Activated naive CD4-positive, alpha-beta T cell treated with anti-CD3 and anti-CD28 coated beads for 36 hours (primary cell): ENCODE data around the gene KIAA1549. TPM values are rescaled to one million over a fixed set of nuclear protein-coding genes. Genes with fewer than 3 reads are reported as not detected.

ENCODE experiments used
- CTCF ChIA-PET: fragments of 350-600 bp; sonication (Branson Sonifier 250); formaldehyde crosslinking; loops from one replicate; lab custom pipeline; 2021; ENCODE audit warnings: antibody characterized with exemption; lab: Charles Lee
- DNase-seq: peaks from one replicate; pipeline ENCODE4 v3.0.0-alpha.2; 2020
- H3K27ac Mint-ChIP-seq: one replicate; pipeline ENCODE4 v1.8.0; 2021; ENCODE audit warnings: mild to moderate bottlenecking, mixed read lengths
- H3K27me3 Mint-ChIP-seq: one replicate; pipeline ENCODE4 v1.8.0; 2021; ENCODE audit warnings: low read depth, mixed read lengths
- H3K36me3 Mint-ChIP-seq: one replicate; pipeline ENCODE4 v1.8.0; 2021; ENCODE audit warnings: low read depth, mixed read lengths
- H3K4me1 Mint-ChIP-seq: one replicate; pipeline ENCODE4 v1.8.0; 2021; ENCODE audit warnings: low read depth, mixed read lengths
- H3K4me3 Mint-ChIP-seq: one replicate; pipeline ENCODE4 v1.8.0; 2021; ENCODE audit warnings: mild to moderate bottlenecking, moderate library complexity, mixed read lengths
- H3K9me3 Mint-ChIP-seq: one replicate; pipeline ENCODE4 v1.8.0; 2021; ENCODE audit warnings: mixed read lengths
- intact Hi-C: fragments of 100-400 bp; cut with micrococcal nuclease; formaldehyde crosslinking; loops from one replicate; pipeline ENCODE4 v1.15.1; 2023
- total RNA-seq, 2 experiments: library from RNA; stranded (reverse); gene quantifications; one replicate each; pipeline ENCODE4 v1.2.3, GENCODE V29; 2021

The KIAA1549 gene
- total RNA-seq, 2 experiments from 2014 or later, result 0.60 to 0.67 TPM

DNA sequence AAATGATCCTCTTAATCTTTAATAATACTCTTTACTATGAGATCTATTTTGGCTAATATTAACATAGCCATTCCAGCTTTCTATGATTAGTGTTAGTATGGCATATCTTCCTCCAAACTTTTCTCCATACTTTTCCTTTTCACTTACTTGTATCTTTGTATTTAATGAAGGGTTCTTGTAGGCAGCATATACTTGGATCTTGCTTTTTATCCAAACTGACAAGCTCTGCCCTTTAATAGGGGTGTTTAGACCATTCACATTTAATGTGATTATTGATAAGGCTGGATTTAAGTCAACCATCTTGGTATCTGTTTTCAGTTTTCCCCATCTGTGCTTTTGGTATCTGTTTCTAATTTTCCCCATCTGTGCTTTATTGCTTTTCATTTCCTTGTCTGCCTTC lies 123.5 kb downstream of the KIAA1549 start:
- CTCF ChIA-PET, result no interaction called here
- Mint-ChIP-seq H3K27ac (no peak overlapping the region), H3K27me3 (no peaks in the 10 kb centered on the region), H3K36me3 (no peaks in the 10 kb centered on the region), H3K9me3 (peaks cover 5% of the 10 kb centered on the region), H3K4me1 (peaks cover 4% of the 10 kb centered on the region), H3K4me3 (no peak overlapping the region)
- intact Hi-C loops, result no loop called here
- no peak for DNase-seq

DNA sequence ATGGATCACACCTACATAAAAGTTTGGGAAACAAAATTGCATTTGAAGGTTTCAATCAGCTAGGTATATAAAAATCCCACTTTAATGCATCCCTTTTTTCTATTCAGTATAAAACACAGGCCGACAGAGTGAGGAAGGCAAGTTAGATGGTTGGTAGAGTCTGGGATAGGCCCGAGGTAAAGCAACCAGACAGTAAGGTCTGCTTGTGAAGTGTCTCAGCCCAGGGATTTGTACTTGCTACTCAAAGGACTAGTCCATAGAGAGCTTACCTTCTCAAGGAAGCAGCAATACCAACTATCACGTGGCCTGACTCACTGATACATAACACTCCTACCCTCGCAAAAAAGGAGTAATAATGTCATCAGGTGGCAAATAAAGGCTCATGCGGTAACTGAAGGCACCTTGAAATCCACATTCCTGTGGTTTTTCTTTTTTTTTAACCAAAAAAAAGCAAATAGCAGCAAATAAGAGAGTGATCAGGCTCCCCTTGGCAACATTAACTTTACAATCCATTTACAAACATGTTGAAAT lies 127.0 kb downstream of the KIAA1549 start:
- H3K4me3 Mint-ChIP-seq, result no peak overlapping the region
- intact Hi-C loops, result no loop called here
- CTCF ChIA-PET, result interaction anchor here (1.0 kb wide), 1 partner anchor 11 kb away, joined by 3 read pairs; no protein-coding TSS in a partner anchor
- no peak overlapping the region for H3K27ac Mint-ChIP-seq
- no peaks in the 10 kb centered on the region for H3K36me3 Mint-ChIP-seq
- DNase-seq, result no peak
- H3K27me3 Mint-ChIP-seq, result no peaks in the 10 kb centered on the region
- H3K9me3 Mint-ChIP-seq, result peaks cover 5% of the 10 kb centered on the region
- peaks cover 4% of the 10 kb centered on the region for H3K4me1 Mint-ChIP-seq

DNA sequence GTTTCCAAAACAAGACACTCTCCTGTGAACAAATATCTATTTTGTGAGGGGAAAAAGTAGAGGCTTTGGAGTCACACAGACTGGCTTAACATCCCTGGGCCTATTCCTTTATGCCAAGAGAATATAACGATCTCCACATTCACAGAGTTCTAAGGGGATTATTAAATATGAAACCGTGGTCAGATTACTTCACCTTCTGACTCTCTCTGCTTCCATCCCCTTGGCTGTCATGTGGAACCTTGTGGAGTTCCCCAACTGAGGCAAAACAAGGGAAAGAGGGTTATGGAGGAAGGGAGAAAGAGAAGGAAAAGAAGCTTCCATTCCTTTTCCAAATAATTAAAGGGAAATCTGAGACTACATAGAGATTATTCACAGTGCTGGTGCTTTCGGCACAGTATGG lies 127.7 kb downstream of the KIAA1549 start:
- H3K36me3 Mint-ChIP-seq, result no peaks in the 10 kb centered on the region
- no peak overlapping the region for H3K4me3 Mint-ChIP-seq
- peaks cover 5% of the 10 kb centered on the region for H3K9me3 Mint-ChIP-seq
- no peaks in the 10 kb centered on the region for H3K27me3 Mint-ChIP-seq
- H3K4me1 Mint-ChIP-seq, result peaks cover 4% of the 10 kb centered on the region
- intact Hi-C loops, result no loop called here
- CTCF ChIA-PET, result interaction anchor here (1.0 kb wide), 1 partner anchor 12 kb away, joined by 3 read pairs; no protein-coding TSS in a partner anchor
- no peak for DNase-seq
- no peak overlapping the region for H3K27ac Mint-ChIP-seq

- Mint-ChIP-seq H3K4me1 (peaks cover 7% of the 10 kb centered on the region), H3K27me3 (no peaks in the 10 kb centered on the region), H3K36me3 (no peaks in the 10 kb centered on the region), H3K4me3 (no peak overlapping the region), H3K27ac (no peak overlapping the region), H3K9me3 (peaks cover 2% of the 10 kb centered on the region)
- no peak for DNase-seq
- intact Hi-C loops, result no loop called here
- CTCF ChIA-PET, result interaction anchor here (0.5 kb wide), 1 partner anchor 79 kb away, joined by 3 read pairs; no protein-coding TSS in a partner anchor
These were observed 128.7 kb downstream of the KIAA1549 start for GRCh38 chr7:138852469-138852868.

- intact Hi-C loops, result no loop called here
- Mint-ChIP-seq H3K9me3 (no peaks in the 10 kb centered on the region), H3K4me1 (peaks cover 7% of the 10 kb centered on the region), H3K27ac (no peak overlapping the region), H3K27me3 (no peaks in the 10 kb centered on the region), H3K36me3 (no peaks in the 10 kb centered on the region), H3K4me3 (no peak overlapping the region)
- no peak for DNase-seq
- CTCF ChIA-PET, result no interaction called here
These were observed 131.5 kb downstream of the KIAA1549 start for GRCh38 chr7:138849701-138850100.

DNA sequence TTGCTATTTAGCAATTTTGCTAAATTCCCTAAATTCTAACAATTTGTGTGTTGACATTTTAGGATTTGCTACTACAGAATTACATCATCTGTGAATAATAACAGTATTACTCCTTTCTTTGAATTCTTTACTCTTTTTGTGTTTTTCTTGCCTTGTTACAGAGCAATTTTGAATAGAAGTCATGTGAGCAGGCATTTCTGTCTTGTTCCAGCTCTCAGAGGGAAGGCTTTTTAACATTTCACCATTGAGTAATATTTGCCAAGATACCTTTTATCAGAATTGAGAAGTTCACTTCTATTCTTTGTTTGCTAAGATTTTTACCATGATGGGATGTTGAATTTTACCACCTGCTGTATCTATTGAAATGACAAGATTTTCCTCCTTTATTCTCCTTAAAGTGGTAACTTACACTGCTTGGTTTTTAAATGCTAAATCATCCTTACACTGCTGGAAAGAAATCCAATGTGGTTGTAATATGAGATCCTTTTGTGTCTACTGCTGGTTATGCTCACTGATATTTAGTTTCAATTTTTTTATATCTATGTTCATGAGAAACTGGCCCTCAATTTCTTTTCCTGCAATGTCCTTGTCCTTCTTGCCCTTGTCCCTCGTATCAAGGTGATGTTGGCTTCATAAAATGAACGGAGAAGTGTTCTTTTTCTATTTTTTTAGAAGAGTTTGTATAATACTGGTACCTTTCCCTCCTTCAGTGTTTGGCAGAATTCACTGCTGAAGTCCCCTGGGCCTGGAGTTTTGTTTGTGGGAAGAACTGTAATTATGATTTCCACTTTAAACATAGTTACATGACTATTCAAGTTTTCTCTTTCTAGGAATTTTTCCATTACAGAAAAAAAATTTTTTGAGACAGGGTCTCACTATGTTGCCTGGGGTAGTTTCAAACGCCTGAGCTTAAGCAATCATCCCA lies 132.9 kb downstream of the KIAA1549 start:
- DNase-seq, result no peak
- intact Hi-C loops, result no loop called here
- Mint-ChIP-seq H3K36me3 (no peaks in the 10 kb centered on the region), H3K27ac (no peak overlapping the region), H3K4me1 (peaks cover 4% of the 10 kb centered on the region), H3K4me3 (no peak overlapping the region), H3K9me3 (no peaks in the 10 kb centered on the region), H3K27me3 (no peaks in the 10 kb centered on the region)
- CTCF ChIA-PET, result no interaction called here

DNA sequence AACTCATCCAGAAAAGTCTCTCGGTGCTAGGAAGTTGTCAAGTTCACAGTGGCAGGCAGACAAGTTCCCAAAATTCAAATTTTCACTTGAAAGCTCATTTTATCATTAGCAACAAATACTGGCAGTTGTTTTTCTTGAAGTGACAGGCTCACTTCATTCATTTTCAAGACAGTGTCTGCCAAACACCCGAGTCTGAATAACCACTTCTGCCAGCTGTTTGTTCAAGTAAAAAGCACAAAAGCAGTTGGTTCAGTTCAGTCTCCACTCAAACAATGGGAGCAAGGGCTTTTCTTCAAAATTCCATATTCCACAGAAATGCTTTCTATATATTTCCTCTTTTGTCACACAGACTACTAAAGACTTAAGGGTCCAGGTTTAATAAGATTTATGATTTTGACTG lies 135.5 kb downstream of the KIAA1549 start:
- intact Hi-C loops, result no loop called here
- H3K9me3 Mint-ChIP-seq, result no peaks in the 10 kb centered on the region
- no peak overlapping the region for H3K4me3 Mint-ChIP-seq
- no peak overlapping the region for H3K27ac Mint-ChIP-seq
- CTCF ChIA-PET, result no interaction called here
- no peaks in the 10 kb centered on the region for H3K27me3 Mint-ChIP-seq
- no peaks in the 10 kb centered on the region for H3K36me3 Mint-ChIP-seq
- H3K4me1 Mint-ChIP-seq, result peaks cover 3% of the 10 kb centered on the region
- no peak for DNase-seq

DNA sequence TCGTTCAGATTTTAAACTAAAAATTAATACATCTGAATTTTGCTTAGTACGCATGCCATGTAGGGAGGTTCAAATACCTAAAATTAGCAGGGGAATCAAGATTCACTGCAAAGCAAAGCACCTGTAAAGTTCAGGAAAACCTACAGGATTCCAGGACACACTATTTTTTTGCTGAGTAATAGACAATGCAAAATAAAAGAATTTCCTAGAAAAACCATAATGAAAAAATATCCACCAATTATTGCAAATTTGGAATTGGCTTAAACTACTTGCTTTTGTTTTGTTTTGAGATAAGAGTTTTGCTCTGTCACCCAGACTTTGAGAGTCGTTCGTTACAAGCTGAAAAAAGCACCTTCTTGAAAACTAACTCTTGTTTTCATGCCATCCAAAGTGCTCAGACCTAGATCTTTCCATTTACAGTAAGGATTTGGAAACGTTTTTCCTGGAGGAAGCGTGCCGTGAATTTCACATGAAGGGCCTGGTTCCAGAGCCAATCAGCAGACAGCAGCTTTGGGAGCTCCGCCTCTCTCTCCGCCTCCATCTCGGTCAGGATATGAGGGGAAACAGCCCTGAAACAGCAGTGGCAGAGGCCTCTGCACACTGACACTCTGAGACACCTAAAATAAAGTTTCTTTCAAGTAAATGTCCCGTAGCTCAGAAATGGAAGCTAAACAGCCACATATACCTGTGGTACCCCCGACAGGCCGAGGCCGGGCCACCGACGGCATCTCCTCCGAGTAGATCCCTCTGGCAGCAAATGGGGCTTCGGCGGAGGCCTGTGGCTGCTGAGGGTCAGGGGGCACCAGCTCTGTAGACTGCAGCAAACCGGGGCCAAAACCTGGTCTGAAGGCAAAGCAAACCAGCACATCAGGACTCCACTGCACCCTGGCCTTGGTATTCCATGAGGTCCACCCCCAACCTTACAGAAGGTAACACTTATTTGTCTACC lies 137.3 kb downstream of the KIAA1549 start:
- intact Hi-C loops, result no loop called here
- Mint-ChIP-seq H3K27me3 (peaks cover 6% of the 10 kb centered on the region), H3K27ac (no peak overlapping the region), H3K36me3 (no peaks in the 10 kb centered on the region), H3K4me1 (peaks cover 3% of the 10 kb centered on the region), H3K4me3 (no peak overlapping the region), H3K9me3 (no peaks in the 10 kb centered on the region)
- CTCF ChIA-PET, result interaction anchor here (1.3 kb wide), 1 partner anchor 43 kb away, joined by 3 read pairs; no protein-coding TSS in a partner anchor
- no peak for DNase-seq

GRCh38 chr7:138842111-138842510 lies 139.1 kb downstream of the KIAA1549 start:
- no peaks in the 10 kb centered on the region for H3K36me3 Mint-ChIP-seq

GRCh38 chr7:138838166-138838565 lies 143.0 kb downstream of the KIAA1549 start:
- CTCF ChIA-PET, result no interaction called here
- no peak for DNase-seq
- intact Hi-C loops, result no loop called here
- Mint-ChIP-seq H3K27ac (no peak overlapping the region), H3K36me3 (no peaks in the 10 kb centered on the region), H3K27me3 (peaks cover 6% of the 10 kb centered on the region), H3K4me1 (no peaks in the 10 kb centered on the region), H3K9me3 (no peaks in the 10 kb centered on the region), H3K4me3 (no peak overlapping the region)

More at GRCh38 chr7:138842111-138842510, 139.1 kb downstream of the KIAA1549 start:
- Mint-ChIP-seq H3K4me1 (no peaks in the 10 kb centered on the region), H3K27ac (no peak overlapping the region), H3K9me3 (no peaks in the 10 kb centered on the region), H3K27me3 (peaks cover 6% of the 10 kb centered on the region), H3K4me3 (no peak overlapping the region)
- CTCF ChIA-PET, result interaction anchor here (0.7 kb wide), 1 partner anchor 55 kb away, joined by 3 read pairs; no protein-coding TSS in a partner anchor
- intact Hi-C loops, result no loop called here
- DNase-seq, result no peak

DNA sequence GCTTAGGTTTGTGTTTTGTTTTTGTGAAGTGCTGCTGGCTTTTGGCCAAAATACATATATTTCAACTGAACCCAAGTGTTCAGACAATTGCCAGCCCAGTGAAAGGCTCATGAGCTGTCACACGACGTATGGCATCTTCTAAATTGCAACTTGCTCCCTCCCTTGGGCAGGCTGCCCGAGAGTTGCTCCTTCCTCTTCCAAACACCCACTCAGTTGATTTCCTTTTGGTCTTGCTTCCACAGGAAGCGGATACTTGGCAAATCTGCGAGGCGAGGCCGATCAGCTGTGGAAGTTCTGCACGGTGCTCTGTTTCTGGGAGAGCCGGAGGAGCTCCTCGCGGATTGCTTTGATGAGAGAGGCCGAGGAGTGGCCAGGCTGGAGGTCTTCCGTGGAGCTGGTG lies 143.6 kb downstream of the KIAA1549 start:
- no peaks in the 10 kb centered on the region for H3K9me3 Mint-ChIP-seq
- no peaks in the 10 kb centered on the region for H3K4me1 Mint-ChIP-seq
- no peak for DNase-seq
- no peak overlapping the region for H3K27ac Mint-ChIP-seq
- H3K27me3 Mint-ChIP-seq, result peaks cover 6% of the 10 kb centered on the region
- CTCF ChIA-PET, result no interaction called here
- no peaks in the 10 kb centered on the region for H3K36me3 Mint-ChIP-seq
- intact Hi-C loops, result no loop called here
- no peak overlapping the region for H3K4me3 Mint-ChIP-seq

DNA sequence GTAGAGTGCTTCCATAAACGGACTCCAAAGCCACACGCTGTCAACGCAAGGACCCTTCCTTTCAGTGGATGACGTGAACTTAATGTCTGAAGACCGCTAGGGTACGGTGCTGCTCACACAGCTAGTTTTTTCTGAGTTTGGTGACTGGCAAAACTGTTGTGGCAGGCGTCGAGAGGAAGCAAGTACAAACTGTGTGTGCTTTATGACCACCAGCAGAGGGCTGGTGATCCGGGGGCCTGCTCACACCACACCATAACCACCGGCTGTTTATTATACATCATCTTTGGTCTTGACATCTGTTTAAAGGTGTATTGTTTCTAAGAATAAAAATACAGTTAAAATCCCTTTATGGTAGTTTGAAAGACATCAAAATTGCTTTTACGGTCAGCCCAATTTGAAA lies 146.1 kb downstream of the KIAA1549 start:
- no peak for DNase-seq
- no peaks in the 10 kb centered on the region for H3K36me3 Mint-ChIP-seq

More for the DNA sequence above, 146.1 kb downstream of the KIAA1549 start:
- intact Hi-C loops, result no loop called here
- H3K4me3 Mint-ChIP-seq, result no peak overlapping the region
- peaks cover 5% of the 10 kb centered on the region for H3K27me3 Mint-ChIP-seq
- H3K27ac Mint-ChIP-seq, result no peak overlapping the region
- CTCF ChIA-PET, result no interaction called here
- no peaks in the 10 kb centered on the region for H3K9me3 Mint-ChIP-seq
- H3K4me1 Mint-ChIP-seq, result no peaks in the 10 kb centered on the region
